Natural killer cell (primary cell): Measurements from ENCODE around the gene AGPAT4. TPM values are rescaled to one million over a fixed set of nuclear protein-coding genes. Genes with fewer than 3 reads are reported as not detected.

Source experiments
- ATAC-seq, 3 donors: fragments of 150-1000 bp in 2 of 3; fragments of 200-7000 bp in 1 of 3; cut with Tn5 transposase; 1 replicate in 1 of 3; 2 replicates in 2 of 3; pipeline ENCODE4 v1.10.0; 2021; ENCODE audit warnings: mild to moderate bottlenecking in 2 of 3, moderate library complexity in 2 of 3
- DNase-seq, 2 donors: peaks; one replicate each; pipeline versions ENCODE4 v3.0.0 to v3.0.0-alpha.2; 2013 to 2021; ENCODE audit warnings: mixed read lengths in 1 of 2
- H3K27ac ChIP-seq: one replicate; pipeline ENCODE4 v1.5.1; 2013; ENCODE audit warnings: mild to moderate bottlenecking, low read length
- H3K27me3 ChIP-seq: one replicate; pipeline ENCODE4 v1.6.1; 2013; ENCODE audit warnings: low read length; ENCODE audit not compliant: control insufficient read depth, insufficient read depth
- H3K36me3 ChIP-seq: one replicate; pipeline ENCODE4 v1.6.1; 2013; ENCODE audit warnings: low read length; ENCODE audit not compliant: control insufficient read depth, insufficient read depth
- H3K4me1 ChIP-seq: one replicate; pipeline ENCODE4 v1.6.1; 2013; ENCODE audit warnings: low read length; ENCODE audit not compliant: control insufficient read depth, insufficient read depth
- H3K4me3 ChIP-seq: one replicate; pipeline ENCODE4 v1.5.1; 2013; ENCODE audit warnings: low read length
- H3K9me3 ChIP-seq: one replicate; pipeline ENCODE4 v1.6.1; 2013; ENCODE audit warnings: low read length; ENCODE audit not compliant: control insufficient read depth, insufficient read depth
- H3K27ac Mint-ChIP-seq, 2 donors: one replicate each; pipeline ENCODE4 v1.8.0; 2022; ENCODE audit warnings: mild to moderate bottlenecking in 2 of 2, mixed read lengths in 2 of 2, moderate library complexity in 1 of 2
- H3K27me3 Mint-ChIP-seq, 2 donors: one replicate each; pipeline ENCODE4 v1.8.0; 2022; ENCODE audit warnings: low read depth in 2 of 2, mixed read lengths in 2 of 2
- H3K36me3 Mint-ChIP-seq: one replicate; pipeline ENCODE4 v1.8.0; 2022; ENCODE audit warnings: mixed read lengths
- H3K4me1 Mint-ChIP-seq, 2 donors: one replicate each; pipeline ENCODE4 v1.8.0; 2022; ENCODE audit warnings: mixed read lengths in 2 of 2
- H3K4me3 Mint-ChIP-seq: one replicate; pipeline ENCODE4 v1.8.0; 2022; ENCODE audit warnings: mild to moderate bottlenecking, moderate library complexity, mixed read lengths
- H3K9me3 Mint-ChIP-seq, 2 donors: one replicate each; pipeline ENCODE4 v1.8.0; 2022; ENCODE audit warnings: mixed read lengths in 2 of 2
- CTCF ChIP-seq: fragments of 200-600 bp; IDR thresholded peaks from one replicate; pipeline ENCODE4 v1.8.0; 2022; ENCODE audit warnings: antibody characterized with exemption
- WGBS: methylation state at CpG from one replicate; pipeline ENCODE4 v1.1.7; 2013; ENCODE audit warnings: missing lambda C conversion rate; ENCODE audit not compliant: insufficient coverage; 5-methylcytosine and 5-hydroxymethylcytosine counted together
- intact Hi-C: fragments of 100-400 bp; cut with micrococcal nuclease; formaldehyde crosslinking; loops from one replicate; pipeline ENCODE4 v1.14.2; 2022
- total RNA-seq, 4 donors: library from RNA; stranded (reverse); fragments of 120-200 nt in 1 of 4; gene quantifications; one replicate each; pipeline versions ENCODE4 v1.2.3 to v1.2.4, GENCODE V29; 2013 to 2022

Gene AGPAT4
- total RNA-seq, 3 donors from 2014 or later (not counting 1 experiment from before 2014, with no cell fraction given): 24.5 to 38.1 (median 25.8) TPM

GRCh38 chr6:161103475-161103874, 170.4 kb downstream of the AGPAT4 start:
- peaks cover 25% of the 10 kb centered on the region for H3K36me3 Mint-ChIP-seq
- ATAC-seq: no peak
- H3K9me3 Mint-ChIP-seq: no peaks in the 10 kb centered on the region
- H3K27ac Mint-ChIP-seq: peak overlapping the region in 1 of 2 donors; percentile 75
- H3K4me1 Mint-ChIP-seq: peaks cover 0 to 6% of the 10 kb centered on the region in 2 donors
- H3K4me3 ChIP-seq: no peak overlapping the region
- WGBS: over 99% methylated on average over 4 of the region's 4 CpGs
- no peak overlapping the region for H3K27ac ChIP-seq
- no peak for TF ChIP-seq CTCF
- peaks cover 80% of the 10 kb centered on the region for H3K36me3 ChIP-seq
- H3K4me3 Mint-ChIP-seq: no peak overlapping the region
- H3K4me1 ChIP-seq: no peaks in the 10 kb centered on the region
- intact Hi-C loops: no loop called here
- H3K27me3 Mint-ChIP-seq: no peaks in the 10 kb centered on the region
- no peaks in the 10 kb centered on the region for H3K27me3 ChIP-seq
- no peaks in the 10 kb centered on the region for H3K9me3 ChIP-seq
- DNase-seq: no peak

GRCh38 chr6:161101517-161101916, 172.3 kb downstream of the AGPAT4 start:
- DNase-seq (peak in 1 of 2 donors; percentile 22), ATAC-seq (peak in 2 of 3 donors; percentile 50 to 52)
- peaks cover 68% of the 10 kb centered on the region for H3K36me3 ChIP-seq
- H3K9me3 ChIP-seq: no peaks in the 10 kb centered on the region
- peak; percentile 2 for TF ChIP-seq CTCF
- WGBS: 95% methylated on average over 5 of the region's 7 CpGs
- Mint-ChIP-seq H3K9me3 (no peaks in the 10 kb centered on the region), H3K27me3 (no peaks in the 10 kb centered on the region), H3K36me3 (peaks cover 28% of the 10 kb centered on the region), H3K4me1 (peaks cover 0 to 6% of the 10 kb centered on the region in 2 donors), H3K27ac (no peak overlapping the region), H3K4me3 (no peak overlapping the region)
- no peak overlapping the region for H3K4me3 ChIP-seq
- no peaks in the 10 kb centered on the region for H3K4me1 ChIP-seq
- no peaks in the 10 kb centered on the region for H3K27me3 ChIP-seq
- H3K27ac ChIP-seq: no peak overlapping the region
- intact Hi-C loops: loop anchor here (2.0 kb wide), 1 partner anchor 269 kb away; no protein-coding TSS in a partner anchor

GRCh38 chr6:161100072-161100471, 173.8 kb downstream of the AGPAT4 start:
- Histone ChIP-seq H3K4me3 (no peak overlapping the region), H3K27ac (no peak overlapping the region), H3K27me3 (no peaks in the 10 kb centered on the region), H3K36me3 (peaks cover 69% of the 10 kb centered on the region), H3K4me1 (no peaks in the 10 kb centered on the region), H3K9me3 (no peaks in the 10 kb centered on the region)
- Mint-ChIP-seq H3K27ac (no peak overlapping the region), H3K4me3 (no peak overlapping the region), H3K27me3 (no peaks in the 10 kb centered on the region), H3K9me3 (no peaks in the 10 kb centered on the region), H3K4me1 (peaks cover 0 to 6% of the 10 kb centered on the region in 2 donors), H3K36me3 (peaks cover 30% of the 10 kb centered on the region)
- DNase-seq: no peak
- ATAC-seq: no peak
- WGBS: 98% methylated on average over 7 of the region's 8 CpGs
- intact Hi-C loops: loop anchor here (2.0 kb wide), 1 partner anchor 271 kb away; no protein-coding TSS in a partner anchor
- no peak for TF ChIP-seq CTCF

- Mint-ChIP-seq H3K27ac (no peak overlapping the region), H3K27me3 (no peaks in the 10 kb centered on the region), H3K4me3 (no peak overlapping the region), H3K4me1 (no peaks in the 10 kb centered on the region), H3K36me3 (peaks cover 42% of the 10 kb centered on the region), H3K9me3 (no peaks in the 10 kb centered on the region)
- Histone ChIP-seq H3K27me3 (no peaks in the 10 kb centered on the region), H3K27ac (no peak overlapping the region), H3K4me3 (no peak overlapping the region), H3K4me1 (no peaks in the 10 kb centered on the region), H3K9me3 (no peaks in the 10 kb centered on the region), H3K36me3 (peaks cover 67% of the 10 kb centered on the region)
- TF ChIP-seq CTCF: no peak
- intact Hi-C loops: no loop called here
- DNase-seq (no peak), ATAC-seq (no peak)
Observed at GRCh38 chr6:161095916-161096315, 177.9 kb downstream of the AGPAT4 start.
